Measurements from ENCODE around the gene TPX2.

DNA sequence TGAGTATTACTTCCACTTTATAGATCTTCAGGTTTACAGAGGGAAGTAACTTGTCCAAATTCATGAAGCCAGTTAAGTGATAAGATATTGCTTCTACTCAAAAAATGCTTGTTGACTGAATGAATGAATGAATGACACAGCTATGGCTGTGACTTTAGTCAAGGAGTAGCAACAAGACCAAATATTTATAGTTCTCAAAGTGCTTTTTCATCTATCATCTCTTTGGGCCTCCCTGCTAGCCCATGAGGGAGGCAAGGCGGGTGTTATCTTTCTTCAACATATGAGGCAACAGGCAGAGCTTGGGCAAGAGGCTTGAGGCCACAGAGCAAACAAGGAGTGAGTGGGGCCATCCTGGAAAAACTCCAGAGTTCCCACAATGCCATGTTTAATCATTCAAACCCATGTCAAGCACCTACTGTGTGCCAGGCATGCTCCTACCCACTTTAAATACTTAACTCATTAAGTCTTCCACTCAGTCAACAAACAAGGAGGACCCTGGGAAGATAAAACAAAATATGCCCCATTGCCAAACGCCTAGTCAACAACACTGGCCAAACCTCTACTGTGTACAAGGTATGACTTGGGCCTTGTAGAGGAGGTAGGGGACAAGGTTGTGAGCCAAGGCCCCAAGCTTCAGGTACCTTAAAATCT is 32.4 kb upstream of the TPX2 start:
- TF ChIP-seq POLR2A (IDR thresholded peaks at IDR 0.05; ENCODE audit: low read depth, low read length) (no peak), TAF1 (IDR thresholded peaks at IDR 0.05; ENCODE audit: borderline replicate concordance, low read depth, low read length) (no peak), POLR2AphosphoS5 (IDR thresholded peaks at IDR 0.05; ENCODE audit: low read depth, low read length) (no peak)

Measured in GM12892 (cell line).